Astrocyte (in vitro differentiated cells and primary cell): ENCODE measurements around the gene ERF.

ENCODE experiments used
- EZH2 ChIP-seq: IDR thresholded peaks from 2 replicates; pipeline ENCODE4 v1.6.1; 2012; ENCODE audit warnings: mild to moderate bottlenecking, low read length, inconsistent platforms; ENCODE audit not compliant: insufficient read depth
- TF ChIP-seq, protein P1 (sequence below): IDR thresholded peaks from 2 replicates; pipeline ENCODE4 v1.5.1; 2011; ENCODE audit warnings: low read depth, mild to moderate bottlenecking, inconsistent platforms, low read length, moderate library complexity; ENCODE audit not compliant: insufficient read depth

DNA sequence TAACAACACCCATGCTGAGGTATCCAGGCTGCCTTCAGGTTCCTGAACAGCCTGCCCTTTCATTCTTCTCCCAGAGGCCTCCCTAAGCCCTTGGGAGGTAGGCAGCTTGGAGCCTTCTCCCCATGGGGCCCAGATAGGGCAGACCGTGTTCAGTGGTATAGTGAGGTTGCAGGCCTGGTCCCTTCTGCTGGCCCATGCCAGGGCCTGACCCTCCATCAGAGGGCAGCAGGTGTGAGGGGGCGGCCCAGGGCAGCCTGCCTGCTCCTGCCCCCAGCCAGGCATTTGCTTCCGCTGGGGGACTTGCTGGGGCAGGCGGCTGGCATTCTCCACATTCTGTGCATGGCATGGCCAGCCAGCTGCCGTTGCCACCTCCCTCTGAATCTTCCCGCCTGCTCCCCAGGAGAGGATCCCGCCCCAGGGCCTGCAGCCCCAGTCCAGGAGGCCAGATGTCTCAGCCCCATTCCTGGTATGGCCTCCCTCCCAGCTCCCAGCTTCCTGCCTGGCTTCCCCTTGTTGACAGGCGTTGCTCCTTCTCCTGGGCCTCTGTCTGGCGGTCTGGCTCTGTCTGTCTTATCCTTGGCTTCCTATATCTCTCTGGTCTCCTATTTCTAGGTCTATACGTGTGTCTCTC is 23.0 kb upstream of the ERF start:
- TF ChIP-seq, protein P1, sequence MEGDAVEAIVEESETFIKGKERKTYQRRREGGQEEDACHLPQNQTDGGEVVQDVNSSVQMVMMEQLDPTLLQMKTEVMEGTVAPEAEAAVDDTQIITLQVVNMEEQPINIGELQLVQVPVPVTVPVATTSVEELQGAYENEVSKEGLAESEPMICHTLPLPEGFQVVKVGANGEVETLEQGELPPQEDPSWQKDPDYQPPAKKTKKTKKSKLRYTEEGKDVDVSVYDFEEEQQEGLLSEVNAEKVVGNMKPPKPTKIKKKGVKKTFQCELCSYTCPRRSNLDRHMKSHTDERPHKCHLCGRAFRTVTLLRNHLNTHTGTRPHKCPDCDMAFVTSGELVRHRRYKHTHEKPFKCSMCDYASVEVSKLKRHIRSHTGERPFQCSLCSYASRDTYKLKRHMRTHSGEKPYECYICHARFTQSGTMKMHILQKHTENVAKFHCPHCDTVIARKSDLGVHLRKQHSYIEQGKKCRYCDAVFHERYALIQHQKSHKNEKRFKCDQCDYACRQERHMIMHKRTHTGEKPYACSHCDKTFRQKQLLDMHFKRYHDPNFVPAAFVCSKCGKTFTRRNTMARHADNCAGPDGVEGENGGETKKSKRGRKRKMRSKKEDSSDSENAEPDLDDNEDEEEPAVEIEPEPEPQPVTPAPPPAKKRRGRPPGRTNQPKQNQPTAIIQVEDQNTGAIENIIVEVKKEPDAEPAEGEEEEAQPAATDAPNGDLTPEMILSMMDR: no peak
- no peak for TF ChIP-seq EZH2
